ENCODE data around the gene DSG3. TPM values are rescaled to one million over a fixed set of nuclear protein-coding genes. Genes with fewer than 3 reads are reported as not detected.

The DSG3 gene
- total RNA-seq, 4 donors from 2014 or later = 513 to 856 (median 737) TPM

DNA sequence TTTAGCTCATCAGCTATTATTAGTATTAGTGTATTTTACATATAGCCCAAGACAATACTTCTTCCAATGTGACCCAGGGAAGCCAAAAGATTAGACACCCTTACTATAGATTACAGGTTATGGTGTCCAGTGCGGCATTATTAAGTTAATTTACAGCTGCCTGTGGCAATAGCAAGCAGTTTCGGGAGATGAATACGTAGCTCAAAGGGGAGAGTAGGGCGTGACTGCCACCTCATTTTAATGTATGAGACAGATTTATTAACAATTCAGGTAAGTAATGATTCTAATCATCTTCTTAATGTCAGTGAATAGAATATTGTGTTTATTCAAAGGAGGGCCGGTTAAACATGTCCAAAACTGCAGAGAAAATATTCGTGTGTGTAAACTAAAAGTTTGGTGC, 6.8 kb upstream of the DSG3 start:
- Histone ChIP-seq H3K9me3 (no peaks in the 10 kb centered on the region), H3K27ac (peak overlapping the region; percentile 77 to 88 (median 84)), H3K4me3 (peak overlapping the region in 3 of 4 donors; percentile 1 to 28 (median 15)), H3K4me1 (peaks cover 0 to 33% (median 0%) of the 10 kb centered on the region in 3 donors), H3K36me3 (no peaks in the 10 kb centered on the region), H3K27me3 (no peaks in the 10 kb centered on the region)
- no peak for DNase-seq
- 31 to 57% methylated on average over 6 of the region's 6 CpGs for WGBS, 2 donors
- TF ChIP-seq, protein P1, sequence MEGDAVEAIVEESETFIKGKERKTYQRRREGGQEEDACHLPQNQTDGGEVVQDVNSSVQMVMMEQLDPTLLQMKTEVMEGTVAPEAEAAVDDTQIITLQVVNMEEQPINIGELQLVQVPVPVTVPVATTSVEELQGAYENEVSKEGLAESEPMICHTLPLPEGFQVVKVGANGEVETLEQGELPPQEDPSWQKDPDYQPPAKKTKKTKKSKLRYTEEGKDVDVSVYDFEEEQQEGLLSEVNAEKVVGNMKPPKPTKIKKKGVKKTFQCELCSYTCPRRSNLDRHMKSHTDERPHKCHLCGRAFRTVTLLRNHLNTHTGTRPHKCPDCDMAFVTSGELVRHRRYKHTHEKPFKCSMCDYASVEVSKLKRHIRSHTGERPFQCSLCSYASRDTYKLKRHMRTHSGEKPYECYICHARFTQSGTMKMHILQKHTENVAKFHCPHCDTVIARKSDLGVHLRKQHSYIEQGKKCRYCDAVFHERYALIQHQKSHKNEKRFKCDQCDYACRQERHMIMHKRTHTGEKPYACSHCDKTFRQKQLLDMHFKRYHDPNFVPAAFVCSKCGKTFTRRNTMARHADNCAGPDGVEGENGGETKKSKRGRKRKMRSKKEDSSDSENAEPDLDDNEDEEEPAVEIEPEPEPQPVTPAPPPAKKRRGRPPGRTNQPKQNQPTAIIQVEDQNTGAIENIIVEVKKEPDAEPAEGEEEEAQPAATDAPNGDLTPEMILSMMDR (IDR thresholded peaks at IDR 0.05) = no peak
- no peak for TF ChIP-seq POLR2A (IDR thresholded peaks at IDR 0.05)
- intact Hi-C loops (cut with DNase I) = no loop called here

DNA sequence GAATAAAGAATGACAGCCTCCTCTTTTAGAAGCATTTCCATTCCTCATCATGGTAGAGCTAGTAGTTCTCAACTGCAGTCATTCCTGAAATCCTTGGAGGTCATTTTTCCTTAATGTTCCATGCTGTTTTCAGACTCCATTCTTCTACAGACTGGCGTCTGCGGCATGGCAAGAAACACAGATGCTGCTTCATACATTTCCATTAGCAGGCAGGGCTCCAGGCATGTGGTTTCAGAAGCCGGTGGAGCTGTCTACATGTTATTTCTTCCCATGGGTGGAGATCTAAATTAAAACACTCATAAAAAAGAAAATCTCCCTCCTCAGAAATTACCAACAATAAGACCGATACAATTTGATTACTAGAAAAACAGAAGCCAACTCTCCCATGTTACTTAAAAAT, 6.0 kb upstream of the DSG3 start:
- 34 to 65% methylated on average over 4 of the region's 4 CpGs for WGBS, 2 donors
- intact Hi-C loops (cut with DNase I) = no loop called here

DNA sequence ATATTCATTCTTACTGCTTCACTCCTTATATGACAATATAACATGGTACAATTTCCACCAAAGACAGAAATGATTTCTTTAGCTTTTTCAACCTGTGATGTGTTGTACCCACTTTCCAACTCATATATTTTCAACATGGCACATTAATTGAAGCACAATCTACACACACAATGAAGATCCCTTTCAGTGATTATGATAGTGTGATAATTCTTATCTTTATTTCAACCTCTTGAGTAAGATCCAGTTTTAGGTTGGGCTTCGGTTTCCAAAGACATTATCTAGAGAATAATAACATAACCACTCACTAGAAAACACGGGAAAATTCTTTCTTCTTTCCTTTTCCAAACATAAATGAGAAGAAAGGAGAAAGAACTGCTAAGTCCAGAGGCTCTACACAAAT, 3.4 kb upstream of the DSG3 start:
- Histone ChIP-seq H3K36me3 (no peaks in the 10 kb centered on the region), H3K27ac (no peak overlapping the region), H3K4me3 (no peak overlapping the region), H3K27me3 (no peaks in the 10 kb centered on the region), H3K9me3 (no peaks in the 10 kb centered on the region), H3K4me1 (peaks cover 0 to 45% (median 0%) of the 10 kb centered on the region in 3 donors)
- intact Hi-C loops (cut with DNase I) = no loop called here
- 68 to 85% methylated on average over 2 of the region's 2 CpGs for WGBS, 2 donors
- no peak for DNase-seq
- TF ChIP-seq, protein P1 (IDR thresholded peaks at IDR 0.05) = no peak
- TF ChIP-seq POLR2A (IDR thresholded peaks at IDR 0.05) = no peak

More for the DNA sequence above, 6.0 kb upstream of the DSG3 start:
- no peak for DNase-seq
- Histone ChIP-seq H3K4me3 (peak overlapping the region in 2 of 4 donors; percentile 1 to 15), H3K27me3 (no peaks in the 10 kb centered on the region), H3K9me3 (no peaks in the 10 kb centered on the region), H3K36me3 (no peaks in the 10 kb centered on the region), H3K27ac (peak overlapping the region; percentile 71 to 88 (median 82)), H3K4me1 (peaks cover 0 to 38% (median 0%) of the 10 kb centered on the region in 3 donors)
- TF ChIP-seq, protein P1 (IDR thresholded peaks at IDR 0.05) = no peak
- no peak for TF ChIP-seq POLR2A (IDR thresholded peaks at IDR 0.05)

DNA sequence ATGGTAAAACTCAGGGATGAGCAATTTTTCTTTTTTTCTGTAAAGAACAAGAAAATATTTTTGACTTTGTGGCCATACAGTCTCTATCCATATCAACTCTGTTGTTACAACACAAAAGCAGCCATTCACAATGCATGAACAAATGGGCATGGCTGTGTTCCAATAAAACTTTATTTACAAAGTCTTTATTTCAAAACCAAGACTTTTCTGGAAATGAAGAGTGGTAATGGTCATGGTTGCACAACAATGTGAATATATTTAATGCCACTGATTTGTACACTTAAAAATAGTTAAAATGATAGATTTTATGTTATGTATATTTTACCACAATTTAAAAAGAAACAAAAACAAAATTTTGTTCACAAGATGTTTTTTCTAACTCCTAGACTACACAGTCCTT, 1.6 kb upstream of the DSG3 start:
- intact Hi-C loops (cut with DNase I) = no loop called here
- H3K4me1 ChIP-seq = peaks cover 0 to 31% (median 0%) of the 10 kb centered on the region in 3 donors
- no peak for DNase-seq
- TF ChIP-seq, protein P1 (IDR thresholded peaks at IDR 0.05) = no peak
- no peak for TF ChIP-seq POLR2A (IDR thresholded peaks at IDR 0.05)
- no peaks in the 10 kb centered on the region for H3K27me3 ChIP-seq
- H3K4me3 ChIP-seq = no peak overlapping the region
- peak overlapping the region in 3 of 4 donors; percentile 90 to 92 (median 91) for H3K27ac ChIP-seq
- no peaks in the 10 kb centered on the region for H3K9me3 ChIP-seq
- H3K36me3 ChIP-seq = no peaks in the 10 kb centered on the region

DNA sequence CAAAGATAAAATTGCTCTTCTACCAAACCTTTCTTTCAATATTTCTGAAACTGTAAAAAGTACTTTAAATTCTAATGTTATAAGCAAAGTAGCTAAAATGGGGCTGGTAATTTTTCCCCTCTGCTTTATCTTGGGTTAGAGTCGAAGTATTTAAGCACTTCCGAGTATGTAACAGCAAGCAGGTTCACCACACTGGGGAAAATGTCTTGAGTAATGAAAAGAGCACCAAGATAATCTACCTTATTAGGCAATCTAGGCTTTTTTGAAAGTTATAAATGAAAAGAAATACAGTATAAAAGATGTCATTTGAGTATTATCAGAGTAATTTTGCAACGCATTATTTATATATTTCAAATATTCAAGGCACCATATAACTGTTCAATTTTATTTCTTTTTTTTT, 687 bp upstream of the DSG3 start:
- WGBS, 2 donors = 28 to 36% methylated on average over 3 of the region's 3 CpGs
- Histone ChIP-seq H3K9me3 (no peaks in the 10 kb centered on the region), H3K4me3 (peak overlapping the region in 3 of 4 donors; percentile 54 to 64 (median 54)), H3K27ac (peak overlapping the region in 3 of 4 donors; percentile 90 to 92 (median 91)), H3K36me3 (no peaks in the 10 kb centered on the region), H3K27me3 (no peaks in the 10 kb centered on the region), H3K4me1 (peaks cover 0 to 28% (median 0%) of the 10 kb centered on the region in 3 donors)
- intact Hi-C loops (cut with DNase I) = no loop called here
- DNase-seq = no peak
- TF ChIP-seq, protein P1 (IDR thresholded peaks at IDR 0.05) = no peak
- no peak for TF ChIP-seq POLR2A (IDR thresholded peaks at IDR 0.05)
